ENCODE measurements around the gene MOV10. TPM values are rescaled to one million over a fixed set of nuclear protein-coding genes. Genes with fewer than 3 reads are reported as not detected.

Gene MOV10
- total and polyA plus RNA-seq, 2 donors (not counting 3 experiments of a cell fraction or from before 2014, with no cell fraction given) = 97.1 to 113 TPM

DNA sequence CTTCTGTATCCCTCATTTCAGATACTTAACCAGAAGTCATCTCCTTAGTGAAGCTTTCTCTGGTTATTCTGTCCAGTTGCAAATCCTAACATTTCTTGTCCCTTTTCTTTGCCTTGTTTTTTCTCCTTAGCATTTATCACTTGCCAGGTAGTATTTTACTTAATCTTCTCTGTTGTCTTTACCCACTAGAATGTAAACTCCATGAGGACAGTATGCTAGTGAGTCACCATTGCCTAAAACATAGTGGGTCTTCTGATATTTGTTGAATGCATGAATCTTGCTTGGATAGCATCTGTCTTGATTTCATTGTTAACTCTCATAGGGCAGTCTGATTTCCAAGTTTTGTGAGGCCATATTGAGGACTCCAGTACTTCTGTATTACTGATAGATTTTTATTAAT, 45.2 kb upstream of the MOV10 start:
- dilution Hi-C loops (cut with MboI; ENCODE audit: extremely low pct_ligation_motif_present, low sequenced_read_pairs) = no loop called here
- Histone ChIP-seq H3K36me3 (ENCODE audit: control insufficient read depth in 2 of 2, extremely low read depth in 1 of 2, insufficient read depth in 2 of 2, low read length in 2 of 2) (peaks cover 0 to 4% of the 10 kb centered on the region in 2 experiments), H3K9ac (replicated peaks; ENCODE audit: extremely low read depth, insufficient read depth, low read length) (no peak overlapping the region), H2AFZ (ENCODE audit: low read depth, low read length) (no peak overlapping the region), H3K4me3 (replicated peaks in 1 of 3; ENCODE audit: insufficient read depth in 1 of 3, low read depth in 1 of 3, low read length in 3 of 3) (no peak overlapping the region), H3K4me2 (ENCODE audit: insufficient read depth, low read length) (no peak overlapping the region), H3K9me1 (replicated peaks; ENCODE audit: control insufficient read depth, extremely low read depth, insufficient read depth, low read length) (no peaks in the 10 kb centered on the region), H3K4me1 (ENCODE audit: control insufficient read depth, extremely low read depth, insufficient read depth, low read length) (peaks cover 5% of the 10 kb centered on the region), H3K9me3 (replicated peaks; ENCODE audit: control insufficient read depth, insufficient read depth, low read length) (no peaks in the 10 kb centered on the region), H3K79me2 (ENCODE audit: control insufficient read depth, insufficient read depth, low read length) (peaks cover 98% of the 10 kb centered on the region), H4K20me1 (replicated peaks; ENCODE audit: control insufficient read depth, extremely low read depth, insufficient read depth, low read length) (peaks cover 21% of the 10 kb centered on the region), H3K27ac (ENCODE audit: insufficient read depth, low read depth, low read length) (no peak overlapping the region), H3K27me3 (ENCODE audit: control insufficient read depth in 2 of 2, insufficient read depth in 2 of 2, low read length in 2 of 2) (no peaks in the 10 kb centered on the region)
- no TSS peak for BruUV-seq (replicated peaks)
- intact Hi-C loops (cut with micrococcal nuclease) = no loop called here
- no peak for FAIRE-seq
- no peak for TF ChIP-seq POLR2AphosphoS5 (IDR thresholded peaks at IDR 0.05; ENCODE audit: insufficient read depth, low read depth, low read length)
- ChIA-PET CTCF (interaction anchor here (1.1 kb wide), 1 partner anchor 127 kb away, joined by 3 read pairs; no protein-coding TSS in a partner anchor), POLR2A (no interaction called here)
- DNase-seq (ENCODE audit: low read depth, low spot score) = no peak

GRCh38 chr1:112633628-112634027, 40.8 kb upstream of the MOV10 start:
- ChIA-PET POLR2A (no interaction called here), CTCF (no interaction called here)
- no peak overlapping the region for H3K27ac ChIP-seq (ENCODE audit: insufficient read depth, low read depth, low read length)
- H3K9ac ChIP-seq (replicated peaks; ENCODE audit: extremely low read depth, insufficient read depth, low read length) = no peak overlapping the region
- H3K9me1 ChIP-seq (replicated peaks; ENCODE audit: control insufficient read depth, extremely low read depth, insufficient read depth, low read length) = no peaks in the 10 kb centered on the region
- H3K9me3 ChIP-seq (replicated peaks; ENCODE audit: control insufficient read depth, insufficient read depth, low read length) = no peaks in the 10 kb centered on the region
- peak overlapping the region; percentile 11 for H3K4me2 ChIP-seq (ENCODE audit: insufficient read depth, low read length)
- H2AFZ ChIP-seq (ENCODE audit: low read depth, low read length) = no peak overlapping the region
- peaks cover 24% of the 10 kb centered on the region for H3K4me1 ChIP-seq (ENCODE audit: control insufficient read depth, extremely low read depth, insufficient read depth, low read length)
- H4K20me1 ChIP-seq (replicated peaks; ENCODE audit: control insufficient read depth, extremely low read depth, insufficient read depth, low read length) = peaks cover 22% of the 10 kb centered on the region
- H3K79me2 ChIP-seq (ENCODE audit: control insufficient read depth, insufficient read depth, low read length) = peaks cover 100% of the 10 kb centered on the region
- intact Hi-C loops (cut with micrococcal nuclease) = no loop called here
- TF ChIP-seq MYC (IDR thresholded peaks at IDR 0.05; ENCODE audit: low read depth, low read length) = no peak
- no TSS peak for BruUV-seq (replicated peaks)
- H3K27me3 ChIP-seq (ENCODE audit: control insufficient read depth in 2 of 2, insufficient read depth in 2 of 2, low read length in 2 of 2) = no peaks in the 10 kb centered on the region
- dilution Hi-C loops (cut with MboI; ENCODE audit: extremely low pct_ligation_motif_present, low sequenced_read_pairs) = no loop called here
- no peak for DNase-seq (ENCODE audit: low read depth, low spot score)
- no peak for FAIRE-seq
- H3K4me3 ChIP-seq (replicated peaks in 1 of 3; ENCODE audit: insufficient read depth in 1 of 3, low read depth in 1 of 3, low read length in 3 of 3) = no peak overlapping the region
- peaks cover 0 to 1% of the 10 kb centered on the region in 2 experiments for H3K36me3 ChIP-seq (ENCODE audit: control insufficient read depth in 2 of 2, extremely low read depth in 1 of 2, insufficient read depth in 2 of 2, low read length in 2 of 2)
